HG03025 (cell line): Measurements from ENCODE around the gene RAD51B.

Experiments used
- ATAC-seq: cut with Tn5 transposase; IDR thresholded peaks from one replicate; pipeline ENCODE4 v1.9.1; 2021; ENCODE audit warnings: mild to moderate bottlenecking, moderate library complexity; ENCODE audit not compliant: unreplicated experiment, low FRiP score

Gene RAD51B

GRCh38 chr14:68604822-68605221 lies 785.2 kb downstream of the RAD51B start:
- ATAC-seq, result no peak

GRCh38 chr14:68606176-68606575 lies 786.6 kb downstream of the RAD51B start:
- ATAC-seq, result no peak

- no peak for ATAC-seq
Observed at GRCh38 chr14:68606644-68607043, 787.1 kb downstream of the RAD51B start.

GRCh38 chr14:68607081-68607866 lies 787.7 kb downstream of the RAD51B start:
- ATAC-seq, result no peak

DNA sequence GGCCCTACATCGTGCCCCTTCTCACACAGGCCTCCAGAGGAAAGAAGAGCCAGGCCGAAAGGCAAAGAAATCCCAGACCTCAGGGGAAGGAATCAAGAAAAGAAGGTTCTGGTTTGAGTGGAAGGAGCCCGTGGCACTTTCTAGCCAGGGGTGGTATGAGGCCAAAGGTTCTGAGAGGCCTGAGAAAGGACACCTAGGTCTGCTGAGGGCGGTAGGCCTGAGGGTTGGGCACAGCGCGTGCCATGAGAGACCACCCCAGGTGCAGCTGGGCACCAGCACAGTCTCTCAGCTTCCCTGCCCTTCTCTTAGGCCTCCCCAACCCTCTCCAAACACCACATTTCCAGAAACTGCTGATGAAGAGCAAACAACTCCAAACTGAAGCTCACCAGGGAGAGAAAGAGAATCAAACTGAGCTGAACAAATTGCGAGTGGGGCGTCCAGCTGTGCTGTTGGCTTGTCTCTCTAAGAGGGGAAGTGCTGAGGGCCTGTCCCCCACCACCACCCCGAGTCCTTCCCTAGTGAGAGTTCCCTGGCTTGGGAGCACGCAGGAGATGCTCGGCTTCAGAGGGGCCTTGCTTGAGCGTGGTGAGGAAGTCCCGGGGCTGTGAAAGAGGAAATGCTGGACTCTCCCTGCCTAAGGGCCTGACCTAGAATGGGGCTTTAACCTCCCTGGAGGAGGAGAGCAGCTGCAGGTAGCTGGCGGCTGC lies 788.4 kb downstream of the RAD51B start:
- ATAC-seq, result no peak

- no peak for ATAC-seq
Observed at GRCh38 chr14:68608574-68608962, 789.0 kb downstream of the RAD51B start.

- ATAC-seq, result no peak
Observed at GRCh38 chr14:68609012-68609411, 789.4 kb downstream of the RAD51B start.

- ATAC-seq, result no peak
Observed at GRCh38 chr14:68610251-68610793, 790.7 kb downstream of the RAD51B start.

- no peak for ATAC-seq
Observed at GRCh38 chr14:68611599-68611998, 792.0 kb downstream of the RAD51B start.

- ATAC-seq, result no peak
Observed at GRCh38 chr14:68612049-68612448, 792.5 kb downstream of the RAD51B start.

DNA sequence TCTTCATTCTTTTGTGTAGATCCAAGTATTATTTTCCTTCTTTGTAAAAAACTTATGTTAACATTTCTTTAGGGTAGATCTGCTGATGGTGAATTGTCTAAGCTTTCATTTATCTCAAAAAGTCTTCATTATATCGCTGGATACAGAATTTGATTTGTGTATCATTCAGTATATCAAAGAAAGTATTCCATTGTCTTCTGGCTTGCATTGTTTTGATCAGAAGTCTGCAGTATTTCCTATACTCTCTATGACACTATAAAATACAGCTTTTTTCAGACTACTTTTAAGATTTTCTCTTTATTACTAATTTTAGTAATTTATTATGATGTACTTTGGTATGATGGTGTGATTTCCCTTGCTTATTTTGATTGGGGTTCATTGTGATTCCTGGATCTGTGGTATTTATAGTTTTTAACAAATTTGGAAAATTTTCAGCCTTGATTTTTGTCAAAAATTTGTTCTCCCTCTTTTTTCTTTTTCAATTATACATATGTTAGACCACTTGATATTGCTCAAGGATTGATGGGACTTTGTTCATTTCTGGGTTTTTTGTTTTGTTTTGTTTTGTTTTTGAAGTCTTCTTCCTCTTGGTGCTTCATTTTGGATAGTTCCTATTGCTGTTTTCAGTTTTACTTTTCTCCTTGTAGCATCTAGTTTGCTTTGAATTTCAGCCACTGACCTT lies 796.8 kb downstream of the RAD51B start:
- ATAC-seq, result no peak

DNA sequence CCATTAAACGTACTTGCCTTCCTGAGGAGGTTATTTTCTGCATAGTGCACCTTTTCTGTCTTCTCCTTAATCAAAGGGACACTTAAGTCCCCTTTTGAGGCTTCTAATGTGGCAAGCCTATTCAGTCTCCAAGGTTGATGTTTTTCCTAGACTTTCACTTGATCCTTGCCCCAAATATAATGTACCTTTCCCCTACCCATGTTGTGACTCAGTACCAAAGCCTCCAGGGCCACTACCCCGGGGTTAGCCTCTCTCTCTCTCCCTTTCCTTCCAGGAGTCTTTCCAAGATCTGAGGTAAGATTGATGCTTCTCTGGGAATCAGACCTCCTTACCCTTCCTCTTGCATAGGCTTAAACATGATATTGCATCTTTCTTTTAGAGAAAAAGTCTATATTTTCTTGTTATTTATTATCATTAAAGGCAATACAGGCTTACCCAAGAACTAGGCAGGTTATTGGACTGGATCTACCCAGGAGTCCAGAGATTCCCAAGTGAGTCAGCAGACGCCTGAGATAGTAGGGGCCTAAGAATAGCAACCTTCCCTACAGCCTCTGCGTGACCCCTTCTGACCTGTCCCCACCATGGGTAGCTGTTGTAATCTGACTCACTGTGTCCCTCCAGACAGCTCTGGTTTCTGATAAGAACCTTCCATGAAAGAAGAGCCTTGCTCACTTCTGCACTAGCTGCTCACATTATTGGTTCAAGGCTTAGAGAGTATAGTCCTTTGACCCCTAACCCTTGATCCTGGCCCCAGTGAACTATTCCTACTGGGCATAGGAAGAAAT lies 800.4 kb downstream of the RAD51B start:
- no peak for ATAC-seq

- no peak for ATAC-seq
Observed at GRCh38 chr14:68621400-68622365, 802.1 kb downstream of the RAD51B start.

DNA sequence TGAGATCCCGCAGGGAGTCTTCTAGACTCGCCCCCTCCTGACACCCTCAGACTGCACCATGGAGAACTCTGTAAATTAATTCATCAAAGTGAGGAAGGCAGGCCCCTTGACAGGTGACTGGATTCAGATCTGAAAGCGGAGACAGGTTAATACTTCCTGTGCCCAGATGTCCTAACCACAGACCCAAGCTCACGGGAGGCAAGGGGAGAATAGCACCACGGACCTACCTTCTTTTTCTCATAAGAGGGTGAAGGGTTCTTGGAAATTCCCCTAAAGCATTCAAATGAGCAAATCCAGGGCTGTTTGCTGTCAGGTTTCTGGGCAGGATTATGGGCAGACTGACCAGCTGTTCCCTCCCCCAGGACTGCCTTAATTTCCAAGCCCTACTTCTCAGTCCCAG lies 803.3 kb downstream of the RAD51B start:
- no peak for ATAC-seq

DNA sequence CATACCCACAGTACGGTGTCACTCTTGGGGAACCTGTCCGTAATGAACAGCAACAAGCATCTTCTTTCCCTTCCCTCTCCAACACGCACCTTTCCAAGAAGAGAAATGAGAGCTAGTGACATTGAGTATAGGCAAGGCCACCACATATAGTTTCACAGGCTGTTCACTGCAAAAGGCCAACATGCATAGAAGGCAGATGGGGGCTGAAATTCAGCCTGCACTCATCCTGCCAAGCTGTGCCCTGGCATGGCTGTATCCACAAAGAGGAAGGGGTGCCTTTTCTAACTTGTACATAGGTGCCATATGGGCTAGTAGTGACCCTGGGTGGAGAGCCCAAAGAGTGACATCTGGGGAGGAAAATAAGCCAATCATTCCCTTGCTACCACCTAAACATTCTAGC lies 803.7 kb downstream of the RAD51B start:
- no peak for ATAC-seq

- no peak for ATAC-seq
Observed at GRCh38 chr14:68623826-68624225, 804.2 kb downstream of the RAD51B start.

- no peak for ATAC-seq
Observed at GRCh38 chr14:68624541-68625220, 805.1 kb downstream of the RAD51B start.

DNA sequence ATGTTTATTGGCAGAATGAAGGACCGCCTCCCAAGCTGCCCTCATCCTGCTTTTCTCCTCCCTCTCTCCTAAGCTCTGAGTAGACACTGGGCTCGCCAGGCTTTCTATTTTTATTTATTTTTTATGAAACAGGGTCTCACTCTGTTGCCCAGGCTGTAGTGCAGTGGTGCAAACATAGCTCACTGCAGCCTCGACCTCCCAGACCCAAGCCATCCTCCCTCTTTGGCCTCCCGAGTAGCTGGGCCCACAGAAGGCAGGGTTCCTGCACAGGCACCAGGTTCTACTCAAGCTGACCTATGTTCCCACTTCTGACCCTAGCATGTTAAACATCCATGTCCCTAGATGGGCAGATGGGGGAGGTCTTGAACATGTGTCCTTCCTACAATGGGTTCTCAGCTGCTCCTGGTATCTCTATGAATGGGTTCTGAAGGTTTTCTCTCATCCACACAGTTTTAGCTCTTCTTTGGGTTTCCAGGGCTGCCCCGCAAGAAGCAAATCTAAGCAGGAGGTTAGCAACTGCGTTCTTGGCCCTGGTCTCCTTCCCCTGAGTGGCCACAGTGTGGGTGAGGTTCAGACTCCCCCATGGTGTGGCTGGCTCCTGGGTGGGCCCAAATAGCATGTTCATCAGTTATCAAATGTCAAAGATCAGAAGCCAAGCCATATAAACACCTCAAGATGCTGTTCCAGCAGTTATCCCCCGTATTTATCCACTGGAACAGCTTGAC lies 805.9 kb downstream of the RAD51B start:
- ATAC-seq, result no peak
